Fibroblast of villous mesenchyme (primary cell): ENCODE results near the gene DIRAS1. TPM values are rescaled to one million over a fixed set of nuclear protein-coding genes. Genes with fewer than 3 reads are reported as not detected.

Experiments
- DNase-seq: peaks from one replicate; pipeline ENCODE4 v3.0.0-alpha.2; 2010; ENCODE audit warnings: low read depth
- H3K4me3 ChIP-seq: 2 replicates; pipeline ENCODE4 v1.5.1; 2011; ENCODE audit warnings: low read depth, mild to moderate bottlenecking, low read length
- CTCF ChIP-seq: IDR thresholded peaks from 2 replicates; pipeline ENCODE4 v1.5.1; 2012; ENCODE audit warnings: low read depth, mild to moderate bottlenecking, low read length; ENCODE audit not compliant: insufficient read depth
- total RNA-seq: library from RNA; depleted of rRNA; stranded (reverse); fragments of >200 nt; gene quantifications from 2 replicates; pipeline ENCODE4 v1.2.3, GENCODE V29; 2012

DIRAS1 gene
- total RNA-seq, 1 donor: under 0.01 TPM

- DNase-seq: no peak
- no peak for TF ChIP-seq CTCF
- no peak overlapping the region for H3K4me3 ChIP-seq
These were observed 19.6 kb downstream of the DIRAS1 start for GRCh38 chr19:2701361-2702169.

- no peak for DNase-seq
- TF ChIP-seq CTCF: no peak
- H3K4me3 ChIP-seq: no peak overlapping the region
These were observed 20.4 kb downstream of the DIRAS1 start for GRCh38 chr19:2700660-2701360.

DNA sequence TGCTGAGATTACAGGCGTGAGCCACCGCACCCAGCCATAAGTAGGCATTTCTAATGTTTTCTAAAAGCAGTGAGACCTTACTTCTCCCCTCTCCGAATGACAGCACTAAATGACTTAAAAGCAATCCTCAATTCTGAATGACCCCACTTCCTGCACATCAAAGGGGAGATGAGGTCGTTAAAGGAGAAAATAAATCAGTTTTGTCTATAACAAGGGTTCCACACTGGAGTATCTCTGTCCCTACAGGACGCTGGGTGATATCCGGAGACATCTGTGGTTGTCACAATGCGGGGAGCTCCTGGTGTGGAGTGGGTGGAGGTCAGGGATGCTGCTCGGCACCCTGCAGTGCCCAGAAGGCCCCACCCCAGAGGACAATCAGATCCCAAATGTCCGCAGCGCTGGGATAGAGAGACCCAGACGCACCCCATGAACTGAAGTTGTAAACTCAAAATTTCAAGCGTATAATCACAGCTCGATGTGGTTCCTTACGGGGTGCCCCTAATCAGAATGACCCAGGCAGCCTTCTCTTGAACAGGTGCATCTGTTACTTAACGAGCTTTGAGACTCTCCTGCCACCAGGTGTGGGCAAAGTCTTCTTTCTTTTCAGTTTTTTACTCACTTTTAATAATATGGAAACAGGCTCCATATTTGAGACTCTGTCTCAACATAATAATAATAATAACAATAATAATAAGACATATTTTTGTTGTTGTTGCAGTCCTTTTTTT lies 21.6 kb downstream of the DIRAS1 start:
- no peak for TF ChIP-seq CTCF
- H3K4me3 ChIP-seq: no peak overlapping the region
- DNase-seq: no peak

GRCh38 chr19:2694196-2694595 lies 27.0 kb downstream of the DIRAS1 start:
- DNase-seq: no peak
- no peak for TF ChIP-seq CTCF
- no peak overlapping the region for H3K4me3 ChIP-seq

- no peak for TF ChIP-seq CTCF
- H3K4me3 ChIP-seq: no peak overlapping the region
- DNase-seq: no peak
These were observed 27.5 kb downstream of the DIRAS1 start for GRCh38 chr19:2693492-2694160.

DNA sequence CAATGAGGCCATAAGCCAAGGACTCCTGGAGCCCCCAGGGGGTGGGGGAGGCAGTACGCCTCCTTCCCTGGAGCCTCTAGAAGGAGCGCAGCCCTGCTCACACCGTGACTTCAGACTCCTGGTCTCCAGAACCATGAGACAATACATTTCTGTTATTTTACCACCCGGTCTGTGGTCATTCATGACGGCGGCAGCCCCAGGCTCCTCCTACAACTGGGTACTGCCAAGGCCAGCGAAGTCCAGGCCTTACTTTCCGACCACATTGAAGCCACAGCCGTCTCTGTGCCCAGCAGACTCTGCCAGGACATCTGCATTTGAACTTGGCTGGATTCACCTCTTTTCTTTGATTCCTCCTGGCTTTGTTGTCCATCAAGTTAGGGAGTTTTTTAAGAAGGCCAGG lies 29.2 kb downstream of the DIRAS1 start:
- TF ChIP-seq CTCF: no peak
- no peak for DNase-seq
- H3K4me3 ChIP-seq: no peak overlapping the region
